Stimulated activated CD8-positive, alpha-beta memory T cell treated with anti-CD3 and anti-CD28 coated beads, Interleukin-15, amount 100 ng/mL, for 4 hours (primary cell): ENCODE measurements around the gene GUCY2F.

Experiments used
- DNase-seq, 2 donors: peaks; one replicate each; pipeline ENCODE4 v3.0.0-alpha.2; 2020; ENCODE audit warnings: low read depth in 2 of 2

GUCY2F gene

GRCh38 chrX:109393859-109394258 lies 88.0 kb downstream of the GUCY2F start:
- no peak for DNase-seq

DNA sequence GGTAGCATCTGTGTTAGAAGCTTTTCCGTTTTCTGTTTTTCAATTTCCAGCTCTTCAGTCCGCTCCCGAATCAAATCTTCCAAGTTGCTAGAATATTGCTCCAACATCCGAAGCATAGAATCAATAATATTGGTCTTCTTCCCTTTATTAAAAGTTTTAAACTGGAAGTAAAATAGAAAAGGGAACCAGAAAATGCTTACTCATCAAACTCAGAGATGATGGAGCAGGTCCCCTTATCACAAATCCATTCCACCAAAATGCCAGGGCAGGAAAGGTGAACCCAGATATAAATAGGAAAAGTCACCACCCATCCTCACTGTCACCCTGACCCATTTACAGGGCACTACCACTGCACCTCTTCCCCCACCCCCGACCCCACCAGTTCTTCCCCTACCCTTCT lies 89.0 kb downstream of the GUCY2F start:
- DNase-seq = no peak

DNA sequence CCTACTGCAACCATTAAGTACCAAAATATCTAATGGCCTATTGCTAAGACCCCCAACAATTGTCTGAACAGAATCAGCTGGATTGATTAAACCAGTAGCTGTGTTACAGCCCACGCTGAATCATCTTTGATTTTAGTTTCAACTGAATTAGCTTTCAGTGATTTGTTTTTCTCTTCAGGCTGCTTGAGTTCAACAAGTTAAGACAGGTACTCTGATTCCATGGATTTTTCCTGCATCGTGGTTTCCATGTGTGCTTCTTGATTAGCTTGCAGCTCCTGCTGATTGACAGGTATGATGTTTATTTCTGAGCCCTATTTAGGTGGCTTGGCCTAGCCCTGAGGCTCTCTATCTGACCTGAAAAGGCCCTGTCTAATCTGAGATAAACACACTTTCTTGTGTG lies 91.3 kb downstream of the GUCY2F start:
- no peak for DNase-seq

- DNase-seq = no peak
Measured at GRCh38 chrX:109389917-109390316, 92.0 kb downstream of the GUCY2F start.

- DNase-seq = no peak
Measured at GRCh38 chrX:109384699-109385098, 97.2 kb downstream of the GUCY2F start.

DNA sequence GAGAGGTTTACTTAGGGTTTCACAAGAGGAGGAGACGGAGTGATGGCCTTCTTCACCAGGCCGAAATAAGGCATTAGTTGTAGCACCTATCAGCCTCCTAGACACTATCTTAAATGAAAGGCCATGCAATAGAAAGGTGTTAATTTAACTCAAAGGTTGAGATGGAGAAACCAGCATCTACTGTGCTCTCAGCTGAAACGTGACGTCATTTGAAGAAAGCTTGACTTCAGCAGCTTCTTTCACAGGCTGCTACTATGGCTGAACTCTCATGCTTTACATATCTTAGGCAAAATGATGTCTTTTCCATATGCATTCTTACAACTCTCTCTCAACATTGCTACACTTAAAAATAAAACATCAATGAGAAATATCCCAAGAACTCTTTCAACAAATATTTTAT lies 99.6 kb downstream of the GUCY2F start:
- DNase-seq = no peak

GRCh38 chrX:109378281-109378680 lies 103.6 kb downstream of the GUCY2F start:
- no peak for DNase-seq

- DNase-seq = no peak
Measured at GRCh38 chrX:109374262-109374960, 107.5 kb downstream of the GUCY2F start.

- no peak for DNase-seq
Measured at GRCh38 chrX:109373468-109373867, 108.4 kb downstream of the GUCY2F start.

GRCh38 chrX:109372716-109373115 lies 109.2 kb downstream of the GUCY2F start:
- DNase-seq = no peak

GRCh38 chrX:109372291-109372690 lies 109.6 kb downstream of the GUCY2F start:
- no peak for DNase-seq

GRCh38 chrX:109362101-109362500 lies 119.8 kb downstream of the GUCY2F start:
- no peak for DNase-seq

DNA sequence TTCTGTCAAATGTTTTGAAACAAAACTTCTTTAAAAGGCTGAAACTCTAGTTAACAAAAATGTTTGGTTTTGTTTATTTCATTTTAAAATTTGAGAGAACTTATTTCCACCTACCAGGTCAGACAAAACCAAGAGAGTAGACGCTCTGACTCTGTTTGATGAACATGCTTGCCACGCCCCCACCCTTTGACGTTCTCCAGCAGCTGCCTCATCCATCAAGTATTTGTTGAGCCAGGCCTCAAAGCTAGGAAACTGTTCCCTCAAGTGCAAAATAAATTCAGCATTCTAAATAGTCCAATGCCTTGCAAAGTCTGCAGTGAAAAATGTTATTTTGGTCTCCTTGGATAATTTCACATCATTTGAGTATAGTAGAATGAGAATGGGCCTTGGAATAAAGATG lies 121.6 kb downstream of the GUCY2F start:
- no peak for DNase-seq

DNA sequence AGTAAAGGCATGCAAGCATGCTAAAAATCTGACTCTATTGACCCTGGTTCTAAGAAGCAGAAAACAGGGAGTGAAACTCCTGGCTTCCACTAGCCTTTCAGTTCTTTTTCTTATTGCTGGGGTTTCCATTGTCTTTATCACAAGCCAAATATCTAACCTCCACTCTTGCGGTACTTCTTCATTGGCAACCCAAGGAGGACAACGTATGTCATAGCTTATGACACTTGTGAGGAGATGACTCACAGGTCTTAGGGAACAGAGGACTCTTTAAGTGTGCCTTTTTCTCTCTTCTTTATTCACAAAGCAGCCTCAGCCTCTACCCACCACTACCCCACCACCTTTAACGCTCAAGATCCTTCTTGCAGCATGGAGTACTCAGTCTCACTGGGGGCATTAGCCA lies 124.2 kb downstream of the GUCY2F start:
- no peak for DNase-seq

GRCh38 chrX:109356684-109357083 lies 125.2 kb downstream of the GUCY2F start:
- DNase-seq = no peak

- DNase-seq = no peak
Measured at GRCh38 chrX:109352066-109352588, 129.8 kb downstream of the GUCY2F start.

GRCh38 chrX:109351557-109351956 lies 130.3 kb downstream of the GUCY2F start:
- no peak for DNase-seq

DNA sequence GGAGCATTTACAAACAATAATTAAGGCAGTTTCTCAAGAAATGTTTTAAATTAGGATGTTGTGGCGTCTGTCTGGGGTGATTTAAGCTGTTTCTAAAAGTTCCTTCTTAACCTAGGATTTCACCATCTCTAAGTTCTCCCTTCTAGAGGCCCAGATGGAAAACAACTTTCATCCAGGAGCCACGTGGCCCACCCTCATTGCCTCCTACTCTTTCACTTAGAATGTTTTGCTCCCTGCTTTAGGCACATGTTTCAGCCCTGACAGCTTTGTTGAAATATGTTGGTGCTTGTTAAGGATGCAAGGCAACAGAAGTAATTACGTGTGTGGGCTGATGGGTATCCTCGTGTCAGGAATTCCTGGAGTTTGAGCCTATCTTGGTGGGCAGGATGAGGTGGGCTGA lies 131.3 kb downstream of the GUCY2F start:
- no peak for DNase-seq

DNA sequence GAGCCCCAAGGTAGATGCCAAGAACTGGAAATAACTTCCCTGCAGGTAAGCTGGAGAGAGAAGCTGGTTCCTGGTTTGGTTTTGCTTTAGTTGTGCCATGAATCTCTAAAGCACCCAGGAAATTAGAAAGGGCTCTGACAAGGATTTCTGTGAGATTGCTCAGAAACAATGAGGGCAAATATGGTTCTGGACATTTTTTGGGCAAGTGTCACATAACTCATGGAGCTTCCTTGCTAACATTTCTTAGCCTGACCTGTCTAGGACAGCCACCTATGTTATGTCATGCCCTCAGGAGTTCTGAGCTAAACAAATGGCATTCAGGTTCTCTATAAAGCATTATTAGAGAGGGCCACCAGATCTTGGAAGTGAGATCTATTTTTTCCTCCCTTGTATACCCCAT lies 131.8 kb downstream of the GUCY2F start:
- no peak for DNase-seq

- DNase-seq = no peak
Measured at GRCh38 chrX:109347632-109348031, 134.3 kb downstream of the GUCY2F start.

- no peak for DNase-seq
Measured at GRCh38 chrX:109346491-109346890, 135.4 kb downstream of the GUCY2F start.

GRCh38 chrX:109345856-109346255 lies 136.0 kb downstream of the GUCY2F start:
- no peak for DNase-seq

GRCh38 chrX:109344678-109345077 lies 137.2 kb downstream of the GUCY2F start:
- no peak for DNase-seq

GRCh38 chrX:109344101-109344500 lies 137.8 kb downstream of the GUCY2F start:
- DNase-seq = no peak
